GM12892 (cell line): ENCODE data around the gene HPN.

ENCODE experiments used
- DNase-seq: peaks from one replicate; pipeline ENCODE4 v3.0.0; 2011; ENCODE audit not compliant: insufficient read length
- FAIRE-seq: peaks from 2 replicates; lab custom pipeline; 2011; peaks lifted over from hg19 to GRCh38; lab: Jason Lieb, UNC
- POLR2A ChIP-seq: IDR thresholded peaks from 2 replicates; pipeline ENCODE4 v1.6.1; 2011; ENCODE audit warnings: low read depth, low read length, control low read depth
- POLR2AphosphoS5 ChIP-seq: IDR thresholded peaks from 2 replicates; pipeline ENCODE4 v1.6.1; 2011; ENCODE audit warnings: low read depth, low read length, control low read depth
- TAF1 ChIP-seq: IDR thresholded peaks from 2 replicates; pipeline ENCODE4 v1.6.1; 2011; ENCODE audit warnings: low read depth, mild to moderate bottlenecking, control low read depth, low read length, borderline replicate concordance

The HPN gene

DNA sequence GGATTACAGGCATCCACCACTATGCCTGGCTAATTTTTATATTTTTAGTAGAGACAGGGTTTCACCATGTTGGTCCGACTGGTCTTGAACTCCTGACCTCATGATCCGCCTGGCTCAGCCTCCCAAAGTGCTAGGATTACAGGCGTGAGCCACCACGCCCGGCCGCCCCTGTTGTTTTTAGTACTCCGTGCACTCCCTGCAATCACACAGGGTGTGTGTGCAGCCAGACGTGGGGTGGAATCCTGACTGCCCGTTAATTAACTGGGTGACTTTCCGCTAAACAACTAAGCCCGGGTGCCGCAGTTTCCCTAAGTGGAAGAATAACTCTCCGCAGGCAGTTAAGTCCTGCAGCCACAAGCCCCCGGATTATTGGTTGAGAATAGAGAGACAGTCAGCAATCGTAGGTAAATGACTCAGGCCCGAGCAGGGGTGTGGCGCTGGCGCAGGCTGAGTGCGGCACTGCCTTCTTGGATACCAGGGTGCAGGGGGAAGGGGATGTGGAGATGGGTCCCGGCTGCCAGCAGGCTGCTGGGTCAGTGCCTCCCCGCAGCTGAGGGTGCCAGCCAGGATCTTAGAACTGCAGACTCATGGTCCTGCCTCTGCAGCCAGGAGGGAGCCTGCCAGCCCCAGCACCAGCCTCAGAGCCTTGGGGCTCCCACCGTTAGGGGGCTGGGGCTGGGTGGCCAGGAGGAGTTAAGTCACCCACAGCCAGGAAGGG lies 68.0 kb downstream of the HPN start:
- TF ChIP-seq POLR2AphosphoS5 (no peak), POLR2A (no peak)
- DNase-seq = no peak

DNA sequence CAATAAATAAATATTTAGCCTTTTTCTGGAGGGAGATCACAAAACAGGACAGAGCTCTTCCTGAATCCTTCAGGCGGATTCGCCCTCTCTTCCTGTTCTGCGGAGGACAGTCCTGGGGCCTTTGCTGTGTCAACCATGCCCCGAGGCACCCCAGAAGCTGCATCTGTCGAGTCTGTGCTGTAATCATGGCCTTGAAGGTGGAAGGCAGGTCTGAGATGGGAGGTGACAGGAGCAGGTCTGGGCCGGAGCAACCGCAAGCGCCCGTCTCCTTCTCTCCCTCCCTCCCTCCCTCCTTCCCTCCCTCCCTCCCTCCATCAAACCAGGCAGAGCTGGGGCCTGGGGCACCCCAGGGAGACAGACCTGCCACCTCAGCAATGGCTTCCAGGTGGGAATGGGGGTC lies 69.5 kb downstream of the HPN start:
- no peak for DNase-seq
- TF ChIP-seq TAF1 (no peak), POLR2A (no peak), POLR2AphosphoS5 (no peak)
- FAIRE-seq = no peak

More for the DNA sequence above, 68.0 kb downstream of the HPN start:
- FAIRE-seq = no peak

DNA sequence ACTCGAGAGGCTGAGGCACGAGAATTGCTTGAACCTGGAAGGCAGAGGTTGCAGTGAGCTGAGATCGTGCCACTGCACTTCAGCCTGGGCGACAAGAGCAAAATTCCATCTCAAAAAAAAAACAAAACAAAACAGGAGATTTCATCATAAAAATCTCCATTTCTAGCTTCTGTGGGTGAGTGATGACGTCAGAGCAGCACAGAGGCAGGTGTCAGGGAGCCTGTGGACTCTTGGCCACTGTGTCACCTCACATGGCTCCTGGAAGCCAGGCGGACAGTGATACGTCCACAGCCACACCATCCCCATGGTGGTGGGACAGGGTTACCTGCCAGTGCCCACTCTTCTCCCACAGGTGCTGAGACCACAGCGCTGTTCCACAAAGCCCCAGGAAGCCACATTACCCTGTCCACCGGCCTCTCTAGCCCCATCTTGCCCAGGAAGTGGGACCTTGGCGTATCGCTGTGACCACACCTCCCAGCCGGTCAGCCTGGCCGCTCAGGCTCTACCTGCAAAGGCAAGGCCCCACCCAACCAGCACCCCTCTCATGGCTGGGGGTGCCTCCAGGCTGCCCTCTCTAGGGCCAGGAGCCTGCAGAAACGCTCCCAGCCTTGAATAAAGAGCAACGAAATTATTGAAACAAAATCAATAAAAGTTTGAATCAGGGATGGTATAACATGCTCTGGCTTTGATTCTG lies 71.6 kb downstream of the HPN start:
- DNase-seq (no peak), FAIRE-seq (no peak)
- TF ChIP-seq TAF1 = no peak
- no peak for TF ChIP-seq POLR2AphosphoS5
- no peak for TF ChIP-seq POLR2A

DNA sequence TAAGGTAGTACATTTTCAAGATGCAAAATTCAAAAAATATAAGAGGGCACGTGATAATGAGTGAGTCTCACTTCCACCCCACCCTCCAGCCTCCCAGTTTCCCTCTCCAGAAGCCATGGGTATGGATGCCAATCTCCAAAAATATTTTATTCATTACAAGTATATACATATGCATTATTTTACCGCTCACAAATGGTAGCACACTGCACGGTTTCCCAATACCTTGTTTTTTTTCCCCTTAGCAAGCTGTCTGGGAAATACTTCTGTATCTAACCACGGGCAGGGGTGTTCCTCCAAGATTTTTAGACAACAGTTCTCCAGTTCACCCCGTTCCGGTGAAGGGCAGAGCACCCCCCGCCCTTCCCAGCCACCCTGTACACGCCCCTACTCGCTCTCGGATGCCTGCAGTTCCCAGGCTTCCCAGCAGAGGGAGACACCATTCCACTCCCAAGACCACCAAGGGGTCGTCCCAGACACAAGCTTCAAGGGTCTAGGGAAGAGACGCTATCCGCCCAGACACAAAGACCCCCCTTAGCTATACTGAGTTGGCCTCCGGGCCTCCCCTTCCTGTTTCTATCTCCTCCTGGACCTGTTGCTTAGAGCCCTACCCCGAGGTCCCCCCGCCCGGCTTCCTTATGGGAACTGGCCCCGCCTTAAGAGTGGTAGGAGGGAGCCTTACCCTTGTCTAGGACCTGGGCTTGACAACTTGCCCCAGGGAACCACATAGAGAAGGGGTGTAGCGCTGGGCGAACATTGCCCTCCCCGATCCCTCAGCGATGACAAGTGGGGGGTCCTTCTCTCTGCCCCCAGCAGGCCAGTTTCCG lies 73.0 kb downstream of the HPN start:
- TF ChIP-seq POLR2A = no peak
- TF ChIP-seq TAF1 = no peak
- no peak for TF ChIP-seq POLR2AphosphoS5
- peak; percentile 86 for DNase-seq
- peak; percentile 70 for FAIRE-seq

DNA sequence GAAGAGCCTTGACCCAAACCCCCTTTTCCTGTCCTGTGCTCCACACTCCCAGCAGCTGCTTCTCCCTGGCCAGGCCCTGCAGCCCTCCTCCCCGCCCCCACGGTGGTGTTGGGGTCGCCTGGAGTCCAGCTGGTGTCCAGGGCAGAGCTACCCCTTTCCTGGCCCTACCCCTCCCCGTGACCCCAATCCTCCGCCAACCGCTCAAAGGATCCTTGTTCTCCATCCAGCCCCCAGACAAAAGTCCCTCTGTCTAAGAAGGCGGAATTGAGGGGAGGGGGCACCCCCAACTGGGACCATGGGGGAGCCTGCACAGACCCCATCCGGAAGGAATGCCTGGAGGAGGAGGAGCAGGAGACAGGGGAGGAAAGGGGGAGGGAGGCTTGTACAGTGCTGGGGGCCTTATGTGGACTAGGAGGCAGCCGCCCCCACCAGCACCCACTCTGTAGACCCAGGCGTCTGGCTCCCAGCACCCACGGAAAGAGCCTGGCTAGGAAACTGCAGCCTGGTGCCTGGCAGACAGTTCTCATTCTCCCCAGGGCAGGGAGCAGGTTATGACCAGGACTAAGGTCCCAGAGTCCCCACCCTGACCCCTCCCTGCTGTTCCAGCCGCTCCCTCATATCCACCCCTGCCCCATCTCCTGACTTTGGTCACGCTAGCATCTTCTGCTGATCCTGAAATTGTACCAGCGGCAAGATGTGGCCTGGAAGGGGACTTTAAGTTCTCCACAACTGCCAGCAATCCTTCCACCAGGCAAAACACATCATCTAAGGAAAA lies 73.8 kb downstream of the HPN start, which contains the start of gene FXYD3:
FXYD3 (plus strand) TSS at position 647 of the 775 bp plus-strand sequence. CDS start 3,554 bp downstream, outside the sequence.
- no peak for FAIRE-seq
- no peak for DNase-seq
- no peak for TF ChIP-seq POLR2A
- TF ChIP-seq POLR2AphosphoS5 = no peak
- TF ChIP-seq TAF1 = no peak
